22Rv1 (cell line): Measurements from ENCODE around the gene LMAN2.

Experiments
- ZFX ChIP-seq: fragments of 450-650 bp; IDR thresholded peaks from 2 replicates; pipeline ENCODE4 v1.6.1; 2017; ENCODE audit warnings: antibody characterized with exemption, borderline replicate concordance
- TF ChIP-seq, protein P1 (sequence below): fragments of 450-650 bp; IDR thresholded peaks from 2 replicates; pipeline ENCODE4 v1.5.1; 2017; ENCODE audit warnings: mild to moderate bottlenecking

DNA sequence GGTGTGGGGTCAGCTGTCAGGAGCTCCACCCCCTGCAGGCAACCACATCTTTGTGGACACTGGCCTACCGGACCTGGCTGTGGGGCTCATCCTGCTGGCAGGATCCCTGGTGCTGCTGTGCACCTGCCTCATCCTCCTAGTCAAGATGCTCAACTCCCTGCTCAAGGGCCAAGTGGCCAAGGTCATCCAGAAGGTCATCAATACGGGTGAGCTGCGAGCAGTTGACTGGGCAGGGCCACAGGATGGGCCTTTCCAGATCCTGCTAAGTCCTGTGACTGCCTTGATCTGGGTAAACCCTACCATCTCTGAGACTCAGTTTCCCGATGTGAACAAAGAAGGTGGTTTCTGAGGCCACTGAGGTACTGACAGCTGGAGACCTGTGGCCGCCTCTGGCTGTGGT lies 42.5 kb upstream of the LMAN2 start:
- TF ChIP-seq, protein P1, sequence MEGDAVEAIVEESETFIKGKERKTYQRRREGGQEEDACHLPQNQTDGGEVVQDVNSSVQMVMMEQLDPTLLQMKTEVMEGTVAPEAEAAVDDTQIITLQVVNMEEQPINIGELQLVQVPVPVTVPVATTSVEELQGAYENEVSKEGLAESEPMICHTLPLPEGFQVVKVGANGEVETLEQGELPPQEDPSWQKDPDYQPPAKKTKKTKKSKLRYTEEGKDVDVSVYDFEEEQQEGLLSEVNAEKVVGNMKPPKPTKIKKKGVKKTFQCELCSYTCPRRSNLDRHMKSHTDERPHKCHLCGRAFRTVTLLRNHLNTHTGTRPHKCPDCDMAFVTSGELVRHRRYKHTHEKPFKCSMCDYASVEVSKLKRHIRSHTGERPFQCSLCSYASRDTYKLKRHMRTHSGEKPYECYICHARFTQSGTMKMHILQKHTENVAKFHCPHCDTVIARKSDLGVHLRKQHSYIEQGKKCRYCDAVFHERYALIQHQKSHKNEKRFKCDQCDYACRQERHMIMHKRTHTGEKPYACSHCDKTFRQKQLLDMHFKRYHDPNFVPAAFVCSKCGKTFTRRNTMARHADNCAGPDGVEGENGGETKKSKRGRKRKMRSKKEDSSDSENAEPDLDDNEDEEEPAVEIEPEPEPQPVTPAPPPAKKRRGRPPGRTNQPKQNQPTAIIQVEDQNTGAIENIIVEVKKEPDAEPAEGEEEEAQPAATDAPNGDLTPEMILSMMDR, result no peak
- no peak for TF ChIP-seq ZFX
